Colonic mucosa (tissue), 4 donors: ENCODE results near the gene ALPK3. TPM values are rescaled to one million over a fixed set of nuclear protein-coding genes. Genes with fewer than 3 reads are reported as not detected.

ENCODE experiments used
- DNase-seq: peaks from one replicate; pipeline ENCODE4 v3.0.0-alpha.2; 2020
- H3K27ac ChIP-seq: fragments of 200-600 bp; one replicate; pipeline ENCODE4 v1.8.0; 2021
- H3K27me3 ChIP-seq: fragments of 200-600 bp; one replicate; pipeline ENCODE4 v1.8.0; 2021
- H3K36me3 ChIP-seq: fragments of 200-600 bp; one replicate; pipeline ENCODE4 v1.8.0; 2021
- H3K4me1 ChIP-seq: fragments of 200-600 bp; one replicate; pipeline ENCODE4 v1.8.0; 2021; ENCODE audit warnings: mild to moderate bottlenecking
- H3K4me3 ChIP-seq: fragments of 200-600 bp; one replicate; pipeline ENCODE4 v1.8.0; 2021
- H3K9ac ChIP-seq, 2 donors: one replicate each; pipeline ENCODE4 v1.7.0; 2013; ENCODE audit warnings: control low read depth in 2 of 2, low read depth in 2 of 2, low read length in 2 of 2
- H3K9me3 ChIP-seq: fragments of 200-600 bp; one replicate; pipeline ENCODE4 v1.8.0; 2021
- CTCF ChIP-seq: fragments of 200-600 bp; IDR thresholded peaks from one replicate; pipeline ENCODE4 v1.8.0; 2022; ENCODE audit warnings: antibody characterized with exemption, mild to moderate bottlenecking
- intact Hi-C: fragments of 100-400 bp; cut with DNase I; formaldehyde crosslinking; loops from one replicate; pipeline ENCODE4 v1.14.1; 2022
- total RNA-seq, 2 donors: library from RNA; stranded (reverse); fragmentation: NEBNext Ultra II Directional in 1 of 2; extraction: Animal tissue kit (Norgen Biotek cat#: 25700) in 1 of 2; gene quantifications; one replicate each; pipeline ENCODE4 v1.2.1, GENCODE V29; 2021
- donor health status: healthy.
- donor health status: DM: no; HTN: no; CAD: no.
- donor health status: DM: no; HTN: no; CAD: no.

Gene ALPK3
- total RNA-seq, 2 donors from 2014 or later, result 0.74 to 2.4 TPM

GRCh38 chr15:84921121-84921520, 104.0 kb downstream of the ALPK3 start:
- no peak for DNase-seq
- no peak overlapping the region for H3K9ac ChIP-seq
- H3K27me3 ChIP-seq, result no peaks in the 10 kb centered on the region
- no peaks in the 10 kb centered on the region for H3K9me3 ChIP-seq
- H3K36me3 ChIP-seq, result no peaks in the 10 kb centered on the region
- no peak overlapping the region for H3K27ac ChIP-seq
- no peaks in the 10 kb centered on the region for H3K4me1 ChIP-seq
- TF ChIP-seq CTCF, result no peak
- no peak overlapping the region for H3K4me3 ChIP-seq
- intact Hi-C loops, result no loop called here

- no peaks in the 10 kb centered on the region for H3K9me3 ChIP-seq
- H3K9ac ChIP-seq, result no peak overlapping the region
- H3K4me3 ChIP-seq, result no peak overlapping the region
- no peak for TF ChIP-seq CTCF
- intact Hi-C loops, result no loop called here
- H3K27ac ChIP-seq, result no peak overlapping the region
- no peaks in the 10 kb centered on the region for H3K4me1 ChIP-seq
- H3K36me3 ChIP-seq, result no peaks in the 10 kb centered on the region
- no peak for DNase-seq
- H3K27me3 ChIP-seq, result no peaks in the 10 kb centered on the region
Observed at GRCh38 chr15:84922530-84922929, 105.4 kb downstream of the ALPK3 start.

Other genes with a start within 250 kb of the ALPK3 start
- 1 to 10 TPM; 6.3 to 6.4 TPM for gene ZSCAN2, start 216.3 kb upstream of the ALPK3 start, total RNA-seq
- 10 to 100 TPM; 15.3 to 24.3 TPM for gene WDR73, start 163.1 kb upstream of the ALPK3 start, total RNA-seq
- 1 to 10 TPM; 2.8 to 4.4 TPM for gene NMB, start 159.2 kb upstream of the ALPK3 start, total RNA-seq
- gene SEC11A, start 101.2 kb upstream of the ALPK3 start, total RNA-seq, result 100 to 1,000 TPM; 146 to 154 TPM
- gene ZNF592, start 68.8 kb upstream of the ALPK3 start, total RNA-seq, result 10 to 100 TPM; 25.9 to 27.0 TPM
- gene SLC28A1, start 67.3 kb downstream of the ALPK3 start, total RNA-seq, result under 1 TPM in 1 of 2 donors, not detected in 1; 0.80 TPM
- 10 to 100 TPM; 63.3 to 85.3 TPM for gene PDE8A, start 164.5 kb downstream of the ALPK3 start, total RNA-seq